Ascending aorta (tissue), 2 donors: ENCODE results near the gene ST6GALNAC6. TPM values are rescaled to one million over a fixed set of nuclear protein-coding genes. Genes with fewer than 3 reads are reported as not detected.
"Not testable (repeated sequence)": the region's sequence is repeated elsewhere in the genome, so short reads cannot be mapped to it uniquely, and the experiment has no call there.

ENCODE experiments used
- DNase-seq, 2 donors: peaks; one replicate each; pipeline ENCODE4 v3.0.0-alpha.2; 2019; ENCODE audit warnings: low spot score in 2 of 2
- H3K27ac ChIP-seq, 2 donors: fragments of 200-600 bp; sonication (generic); one replicate each; pipeline ENCODE4 v1.5.1; 2016 to 2017; ENCODE audit warnings: mild to moderate bottlenecking in 1 of 2
- H3K27me3 ChIP-seq: fragments of 200-600 bp; sonication (generic); one replicate; pipeline ENCODE4 v1.5.1; 2017
- H3K36me3 ChIP-seq, 2 donors: fragments of 200-600 bp; sonication (generic); one replicate each; pipeline ENCODE4 v1.5.1; 2016
- H3K4me1 ChIP-seq, 2 donors: fragments of 200-600 bp; sonication (generic); one replicate each; pipeline ENCODE4 v1.5.1; 2016 to 2017; ENCODE audit warnings: mild to moderate bottlenecking in 1 of 2
- H3K4me3 ChIP-seq, 2 donors: fragments of 200-600 bp; sonication (generic); one replicate each; pipeline ENCODE4 v1.5.1; 2016 to 2017; ENCODE audit warnings: mild to moderate bottlenecking in 1 of 2
- H3K9me3 ChIP-seq, 2 donors: fragments of 200-600 bp; sonication (generic); one replicate each; pipeline ENCODE4 v1.5.1; 2016
- intact Hi-C: fragments of 100-400 bp; cut with DNase I; formaldehyde crosslinking; loops from one replicate; pipeline ENCODE4 v1.15.1; 2023
- total RNA-seq: library from RNA; depleted of rRNA; stranded (reverse); fragments of >200 nt; gene quantifications from one replicate; pipeline ENCODE4 v1.1.0, GENCODE V29; 2016
- TF ChIP-seq, protein P1 (sequence below), 3 experiments: fragments of 200-600 bp in 2 of 3; fragments of 450-650 bp in 1 of 3; sonication (generic) in 2 of 3; IDR thresholded peaks; one replicate each; pipeline ENCODE4 v1.5.1; 2016 to 2019; ENCODE audit warnings: antibody characterized with exemption in 3 of 3, mild to moderate bottlenecking in 1 of 3, moderate library complexity in 1 of 3

The ST6GALNAC6 gene
- total RNA-seq, 1 donor from 2014 or later: 172 TPM

DNA sequence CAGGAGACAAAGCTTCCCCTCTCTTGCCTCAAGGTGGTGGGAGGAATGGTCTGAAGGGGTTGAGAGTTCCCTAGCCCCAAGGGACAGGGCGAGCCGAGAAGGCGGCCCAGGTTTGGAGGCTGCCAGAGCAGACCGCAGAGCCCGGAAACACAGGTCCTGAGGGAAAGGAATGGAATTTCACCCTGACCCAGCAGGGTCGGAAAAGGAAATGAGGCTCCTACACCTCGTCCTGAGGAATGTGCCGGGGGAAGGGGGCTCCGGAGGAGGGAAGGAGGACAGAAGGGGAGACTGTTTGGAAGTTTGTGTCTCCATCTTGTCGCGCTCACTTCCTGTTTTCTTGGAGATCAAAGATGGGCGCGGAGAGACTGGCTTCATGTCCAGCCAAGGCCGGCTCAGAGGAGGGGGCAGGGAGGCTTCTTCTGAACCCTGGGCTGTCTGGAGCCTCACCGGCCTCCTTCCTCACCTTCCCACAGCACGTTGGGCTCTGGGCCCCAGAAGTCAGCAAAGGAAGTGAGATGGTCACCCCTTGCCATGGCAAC, 54.5 kb downstream of the ST6GALNAC6 start:
- no peak for DNase-seq
- Histone ChIP-seq H3K9me3 (peaks cover 6 to 10% of the 10 kb centered on the region in 2 donors), H3K4me1 (peaks cover 13 to 58% of the 10 kb centered on the region in 2 donors), H3K36me3 (peaks cover 31 to 56% of the 10 kb centered on the region in 2 donors), H3K27me3 (no peaks in the 10 kb centered on the region), H3K27ac (peak overlapping the region; percentile 96 to 98), H3K4me3 (no peak overlapping the region)
- TF ChIP-seq, protein P1, sequence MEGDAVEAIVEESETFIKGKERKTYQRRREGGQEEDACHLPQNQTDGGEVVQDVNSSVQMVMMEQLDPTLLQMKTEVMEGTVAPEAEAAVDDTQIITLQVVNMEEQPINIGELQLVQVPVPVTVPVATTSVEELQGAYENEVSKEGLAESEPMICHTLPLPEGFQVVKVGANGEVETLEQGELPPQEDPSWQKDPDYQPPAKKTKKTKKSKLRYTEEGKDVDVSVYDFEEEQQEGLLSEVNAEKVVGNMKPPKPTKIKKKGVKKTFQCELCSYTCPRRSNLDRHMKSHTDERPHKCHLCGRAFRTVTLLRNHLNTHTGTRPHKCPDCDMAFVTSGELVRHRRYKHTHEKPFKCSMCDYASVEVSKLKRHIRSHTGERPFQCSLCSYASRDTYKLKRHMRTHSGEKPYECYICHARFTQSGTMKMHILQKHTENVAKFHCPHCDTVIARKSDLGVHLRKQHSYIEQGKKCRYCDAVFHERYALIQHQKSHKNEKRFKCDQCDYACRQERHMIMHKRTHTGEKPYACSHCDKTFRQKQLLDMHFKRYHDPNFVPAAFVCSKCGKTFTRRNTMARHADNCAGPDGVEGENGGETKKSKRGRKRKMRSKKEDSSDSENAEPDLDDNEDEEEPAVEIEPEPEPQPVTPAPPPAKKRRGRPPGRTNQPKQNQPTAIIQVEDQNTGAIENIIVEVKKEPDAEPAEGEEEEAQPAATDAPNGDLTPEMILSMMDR (IDR thresholded peaks at IDR 0.05): no peak
- intact Hi-C loops: loop anchor here (5.0 kb wide), 1 partner anchor 658 kb away; no protein-coding TSS in a partner anchor

DNA sequence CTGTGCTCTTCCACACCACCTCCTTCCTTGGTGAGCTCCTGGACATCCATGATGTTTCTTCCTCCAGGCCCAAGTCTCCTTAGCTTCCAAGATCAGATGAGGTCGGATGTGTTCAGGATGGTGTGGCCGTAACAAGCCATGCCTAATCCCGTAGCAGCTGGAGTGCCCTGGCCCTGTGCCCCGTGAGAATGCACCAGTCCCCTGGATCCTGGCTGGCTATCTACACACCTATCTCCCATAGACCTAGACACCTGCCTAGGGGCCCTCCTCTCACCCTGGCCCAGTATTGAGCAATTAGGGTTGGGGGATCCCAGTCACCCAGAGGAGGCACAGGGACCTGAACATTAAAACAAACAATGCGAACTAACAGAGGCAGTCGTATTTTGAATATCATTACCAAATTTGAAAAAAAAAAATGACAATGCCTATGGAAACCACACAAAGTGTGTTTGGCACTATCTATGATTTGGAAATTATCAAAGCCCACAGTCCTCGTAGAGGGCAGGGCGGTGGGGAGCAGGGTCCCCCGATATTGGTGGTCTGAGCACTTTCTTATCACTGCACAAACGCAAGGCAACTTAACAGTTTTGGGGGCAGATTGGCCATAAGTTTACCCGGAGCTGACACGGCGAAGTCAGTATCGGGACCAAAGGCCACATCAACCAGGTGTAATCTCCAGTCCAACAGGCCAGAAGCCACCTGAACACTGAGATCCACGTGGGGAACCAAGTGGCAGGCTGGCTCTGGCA, 58.1 kb downstream of the ST6GALNAC6 start:
- Histone ChIP-seq H3K4me1 (peaks cover 32 to 77% of the 10 kb centered on the region in 2 donors), H3K36me3 (peaks cover 25 to 40% of the 10 kb centered on the region in 2 donors), H3K4me3 (no peak overlapping the region), H3K9me3 (no peaks in the 10 kb centered on the region), H3K27ac (peak overlapping the region; percentile 95 to 97), H3K27me3 (no peaks in the 10 kb centered on the region)
- TF ChIP-seq, protein P1 (IDR thresholded peaks at IDR 0.05): no peak
- DNase-seq: no peak
- intact Hi-C loops: no loop called here

DNA sequence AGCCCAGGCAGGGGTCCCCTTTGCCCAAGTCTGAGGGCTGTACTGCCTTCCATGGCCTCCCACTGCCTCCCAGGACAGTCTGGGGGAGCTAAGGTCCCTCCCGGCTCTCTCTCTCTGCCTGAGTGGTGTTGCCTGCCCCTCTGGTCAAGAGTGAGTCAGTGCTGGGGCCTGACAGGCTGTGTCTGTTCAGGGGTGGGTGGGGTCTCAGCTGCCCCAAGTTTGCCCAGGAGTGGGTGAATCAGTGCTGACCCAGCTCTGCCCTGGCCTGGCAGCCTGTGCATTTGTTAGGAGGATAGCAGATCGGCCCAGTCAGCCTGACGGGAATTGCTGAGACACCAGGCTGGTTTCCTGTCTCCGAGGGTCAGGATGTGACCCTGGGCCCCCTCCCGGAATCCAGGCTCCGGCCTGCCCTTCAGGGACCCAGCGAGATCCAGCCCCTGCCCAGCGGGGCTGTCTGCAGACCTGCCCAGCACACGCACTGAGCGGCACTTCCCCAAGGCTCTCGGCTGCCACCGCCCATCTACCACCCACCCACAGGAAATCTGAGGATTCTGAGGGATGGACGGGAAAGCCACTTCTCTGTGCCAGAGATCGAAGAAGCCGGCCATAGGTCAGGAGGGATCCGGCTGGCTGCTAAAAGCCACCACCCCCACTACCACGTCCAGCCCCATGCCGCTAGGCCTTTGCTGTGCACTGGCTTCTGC, 60.9 kb downstream of the ST6GALNAC6 start:
- intact Hi-C loops: no loop called here
- Histone ChIP-seq H3K4me3 (peak overlapping the region in 1 of 2 donors; percentile 15), H3K9me3 (no peaks in the 10 kb centered on the region), H3K4me1 (peaks cover 36 to 77% of the 10 kb centered on the region in 2 donors), H3K27me3 (no peaks in the 10 kb centered on the region), H3K36me3 (peaks cover 25 to 40% of the 10 kb centered on the region in 2 donors), H3K27ac (peak overlapping the region; percentile 95 to 97)
- DNase-seq: peak; percentile 89 to 98
- TF ChIP-seq, protein P1 (IDR thresholded peaks at IDR 0.05): no peak

DNA sequence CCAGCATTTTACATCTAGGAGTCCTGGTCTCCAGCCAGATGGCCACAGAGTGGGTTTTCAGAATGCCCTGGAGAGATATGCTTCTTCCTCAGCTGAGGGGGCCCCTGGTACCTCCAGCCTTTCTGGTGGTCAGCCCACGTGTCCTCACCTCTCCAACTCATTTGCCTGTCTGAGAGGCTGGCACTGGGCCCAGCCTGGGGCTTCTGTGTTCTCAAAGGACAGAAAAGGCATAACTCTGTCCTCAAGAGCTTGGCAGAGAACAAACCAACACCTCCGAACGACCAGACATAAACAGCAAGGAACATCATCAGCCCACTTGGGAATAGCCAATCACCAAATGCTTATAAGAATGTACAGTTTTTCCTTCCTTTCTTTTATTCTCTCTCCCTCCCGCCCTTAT, 62.1 kb downstream of the ST6GALNAC6 start:
- H3K4me1 ChIP-seq: peaks cover 42 to 84% of the 10 kb centered on the region in 2 donors
- H3K27me3 ChIP-seq: no peaks in the 10 kb centered on the region
- DNase-seq: no peak
- no peaks in the 10 kb centered on the region for H3K9me3 ChIP-seq
- H3K4me3 ChIP-seq: no peak overlapping the region
- peaks cover 19 to 30% of the 10 kb centered on the region in 2 donors for H3K36me3 ChIP-seq
- TF ChIP-seq, protein P1 (IDR thresholded peaks at IDR 0.05): no peak
- intact Hi-C loops: no loop called here
- H3K27ac ChIP-seq: peak overlapping the region; percentile 95 to 97

DNA sequence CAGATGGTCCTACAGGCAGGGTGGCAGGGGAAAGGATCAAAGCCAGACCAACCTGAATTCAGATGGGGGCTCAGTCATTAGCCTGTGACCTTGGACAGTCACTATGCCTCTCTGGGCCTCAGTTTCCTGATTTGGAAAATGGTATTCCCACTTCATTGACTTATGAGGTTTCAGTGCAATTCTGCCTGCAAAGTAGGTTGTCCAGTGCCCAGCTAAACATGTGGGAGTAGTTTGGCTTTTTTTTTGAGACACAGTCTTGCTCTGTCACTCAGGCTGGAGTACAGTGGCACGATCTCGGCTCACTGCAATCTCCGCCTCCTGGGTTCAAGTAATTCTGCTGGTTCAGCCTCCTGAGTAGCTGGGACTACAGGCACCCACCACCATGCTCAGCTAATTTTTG, 62.8 kb downstream of the ST6GALNAC6 start:
- Histone ChIP-seq H3K4me3 (peak overlapping the region in 1 of 2 donors; percentile 42), H3K4me1 (peaks cover 48 to 89% of the 10 kb centered on the region in 2 donors), H3K27ac (peak overlapping the region; percentile 95 to 97), H3K36me3 (peaks cover 14 to 22% of the 10 kb centered on the region in 2 donors)
- H3K9me3 ChIP-seq, intact Hi-C loops, DNase-seq, H3K27me3 ChIP-seq: not testable (repeated sequence)
